Caco-2 (cell line): Measurements from ENCODE around the gene RAD51B. TPM values are rescaled to one million over a fixed set of nuclear protein-coding genes. Genes with fewer than 3 reads are reported as not detected.
A peak's percentile ranks its signal among the peaks of the same experiment; 100 is the strongest.

Source experiments
- BruUV-seq: library from RNA; stranded (reverse); fragments of 400-500 nt; replicated peaks from 2 replicates; lab custom pipeline; 2021; lab: Mats Ljungman, UMichigan
- CTCF ChIA-PET: fragments of 300-600 bp; sonication (Branson Sonifier 250); formaldehyde crosslinking; loops from one replicate; lab custom pipeline; 2022; ENCODE audit warnings: antibody characterized with exemption; lab: Charles Lee
- POLR2A ChIA-PET: fragments of 300-600 bp; sonication (Branson Sonifier 250); formaldehyde crosslinking; loops from one replicate; lab custom pipeline; 2022; ENCODE audit warnings: antibody characterized with exemption; lab: Charles Lee
- DNase-seq, 2 experiments: peaks; one replicate each; pipeline versions ENCODE4 v3.0.0 to v3.0.0-alpha.2; 2020 to 2022
- H3K27me3 ChIP-seq: replicated peaks from 2 replicates; pipeline ENCODE4 v1.6.0; 2011; ENCODE audit warnings: low read length; ENCODE audit not compliant: control insufficient read depth, insufficient read depth
- H3K36me3 ChIP-seq: 2 replicates; pipeline ENCODE4 v1.5.1; 2011; ENCODE audit warnings: low read length; ENCODE audit not compliant: control insufficient read depth, insufficient read depth
- H3K4me1 ChIP-seq: fragments of 250-450 bp; sonication (Bioruptor Pico); 2 replicates; pipeline ENCODE4 v1.5.1; 2020; ENCODE audit warnings: mild to moderate bottlenecking
- H3K4me3 ChIP-seq: 2 replicates; pipeline ENCODE4 v1.5.1; 2011; ENCODE audit warnings: low read depth, mild to moderate bottlenecking, control low read depth, low read length
- H3K9me3 ChIP-seq: fragments of 250-450 bp; sonication (Bioruptor Pico); 2 replicates; pipeline ENCODE4 v1.5.1; 2020; ENCODE audit warnings: mild to moderate bottlenecking, moderate library complexity
- H3K27ac Mint-ChIP-seq: one replicate; pipeline ENCODE4 v1.8.0; 2022; ENCODE audit warnings: mixed read lengths; ENCODE audit not compliant: unreplicated experiment
- H3K27me3 Mint-ChIP-seq: one replicate; pipeline ENCODE4 v1.8.0; 2022; ENCODE audit warnings: mixed read lengths; ENCODE audit not compliant: insufficient read depth, unreplicated experiment
- H3K36me3 Mint-ChIP-seq: one replicate; pipeline ENCODE4 v1.8.0; 2022; ENCODE audit warnings: mild to moderate bottlenecking, mixed read lengths; ENCODE audit not compliant: insufficient read depth, unreplicated experiment
- H3K4me1 Mint-ChIP-seq: one replicate; pipeline ENCODE4 v1.8.0; 2022; ENCODE audit warnings: low read depth, mixed read lengths; ENCODE audit not compliant: unreplicated experiment
- H3K4me3 Mint-ChIP-seq: one replicate; pipeline ENCODE4 v1.8.0; 2022; ENCODE audit warnings: mild to moderate bottlenecking, moderate library complexity, mixed read lengths; ENCODE audit not compliant: unreplicated experiment
- H3K9me3 Mint-ChIP-seq: one replicate; pipeline ENCODE4 v1.8.0; 2022; ENCODE audit warnings: mixed read lengths; ENCODE audit not compliant: unreplicated experiment
- intact Hi-C: fragments of 100-400 bp; cut with micrococcal nuclease; formaldehyde crosslinking; loops from one replicate; pipeline ENCODE4 v1.10.0; 2022; ENCODE audit not compliant: unreplicated experiment
- total RNA-seq: library from RNA; stranded (reverse); gene quantifications from 2 replicates; pipeline ENCODE4 v1.2.3, GENCODE V29; 2022
- TF ChIP-seq, protein P1 (sequence below), 2 experiments: fragments of 200-600 bp in 1 of 2; IDR thresholded peaks; 1 replicate in 1 of 2; 2 replicates in 1 of 2; pipeline versions ENCODE4 v1.5.1 to v1.8.0; 2011 to 2022; ENCODE audit warnings: antibody characterized with exemption in 1 of 2, control low read depth in 1 of 2, inconsistent platforms in 1 of 2, low read depth in 1 of 2, low read length in 1 of 2, mild to moderate bottlenecking in 1 of 2, moderate library complexity in 1 of 2; ENCODE audit not compliant: insufficient read depth in 1 of 2, severe bottlenecking in 1 of 2, unreplicated experiment in 1 of 2

RAD51B gene
- total RNA-seq, 1 experiment from 2014 or later = 16.7 TPM

DNA sequence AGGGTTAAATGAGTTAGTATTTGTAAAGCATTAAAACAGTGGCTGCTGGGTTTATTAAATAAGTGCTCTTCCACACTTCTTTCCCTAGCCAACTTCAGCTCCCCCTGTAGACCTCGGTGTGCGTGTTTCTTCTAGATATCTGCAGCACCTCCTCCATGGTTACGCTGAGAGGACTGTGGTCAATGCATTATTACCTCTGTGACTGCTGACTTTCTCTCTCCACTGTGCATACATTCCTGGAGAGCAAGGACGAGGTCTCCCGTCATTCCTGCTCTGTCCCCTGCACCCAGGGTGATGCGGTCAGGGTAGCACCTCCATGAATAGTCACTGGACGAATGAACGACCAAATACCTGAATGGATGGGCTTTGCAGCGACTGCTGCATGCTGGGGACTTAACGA, 928.7 kb downstream of the RAD51B start:
- H3K4me3 Mint-ChIP-seq = no peak overlapping the region
- H3K27ac Mint-ChIP-seq = peak overlapping the region; percentile 38
- Histone ChIP-seq H3K4me3 (no peak overlapping the region), H3K9me3 (no peaks in the 10 kb centered on the region), H3K36me3 (no peaks in the 10 kb centered on the region), H3K27me3 (no peaks in the 10 kb centered on the region), H3K4me1 (peaks cover 21% of the 10 kb centered on the region)
- peaks cover 28% of the 10 kb centered on the region for H3K4me1 Mint-ChIP-seq
- CTCF ChIA-PET = no interaction called here
- POLR2A ChIA-PET = no interaction called here
- no peak for DNase-seq
- intact Hi-C loops = no loop called here
- H3K9me3 Mint-ChIP-seq = no peaks in the 10 kb centered on the region
- no TSS peak for BruUV-seq
- TF ChIP-seq, protein P1, sequence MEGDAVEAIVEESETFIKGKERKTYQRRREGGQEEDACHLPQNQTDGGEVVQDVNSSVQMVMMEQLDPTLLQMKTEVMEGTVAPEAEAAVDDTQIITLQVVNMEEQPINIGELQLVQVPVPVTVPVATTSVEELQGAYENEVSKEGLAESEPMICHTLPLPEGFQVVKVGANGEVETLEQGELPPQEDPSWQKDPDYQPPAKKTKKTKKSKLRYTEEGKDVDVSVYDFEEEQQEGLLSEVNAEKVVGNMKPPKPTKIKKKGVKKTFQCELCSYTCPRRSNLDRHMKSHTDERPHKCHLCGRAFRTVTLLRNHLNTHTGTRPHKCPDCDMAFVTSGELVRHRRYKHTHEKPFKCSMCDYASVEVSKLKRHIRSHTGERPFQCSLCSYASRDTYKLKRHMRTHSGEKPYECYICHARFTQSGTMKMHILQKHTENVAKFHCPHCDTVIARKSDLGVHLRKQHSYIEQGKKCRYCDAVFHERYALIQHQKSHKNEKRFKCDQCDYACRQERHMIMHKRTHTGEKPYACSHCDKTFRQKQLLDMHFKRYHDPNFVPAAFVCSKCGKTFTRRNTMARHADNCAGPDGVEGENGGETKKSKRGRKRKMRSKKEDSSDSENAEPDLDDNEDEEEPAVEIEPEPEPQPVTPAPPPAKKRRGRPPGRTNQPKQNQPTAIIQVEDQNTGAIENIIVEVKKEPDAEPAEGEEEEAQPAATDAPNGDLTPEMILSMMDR (IDR thresholded peaks at IDR 0.05; ENCODE audit: insufficient read depth in 1 of 2, low read depth in 1 of 2, low read length in 1 of 2, severe bottlenecking in 1 of 2, unreplicated experiment in 1 of 2) = no peak
- H3K27me3 Mint-ChIP-seq = no peaks in the 10 kb centered on the region
- no peaks in the 10 kb centered on the region for H3K36me3 Mint-ChIP-seq

DNA sequence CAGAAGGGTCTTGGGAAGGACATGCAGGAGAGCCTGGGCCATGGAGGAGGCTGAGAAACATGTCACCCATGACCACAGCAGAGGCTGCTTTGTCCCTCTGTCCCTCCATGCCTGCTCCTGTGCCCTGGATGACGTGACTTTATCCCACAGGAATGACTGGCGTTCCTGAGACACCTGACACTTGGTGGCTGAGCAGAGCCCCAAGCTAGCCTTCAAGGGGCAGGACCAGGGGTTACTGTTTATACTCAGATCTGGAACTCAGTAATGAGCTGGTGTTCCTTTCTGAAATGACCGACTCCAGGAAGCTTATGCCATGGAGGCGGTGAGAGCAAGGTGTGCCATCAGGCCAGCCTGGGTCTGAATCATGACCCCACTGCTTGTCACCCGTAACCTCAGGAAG, 929.1 kb downstream of the RAD51B start:
- Mint-ChIP-seq H3K4me3 (no peak overlapping the region), H3K4me1 (peaks cover 28% of the 10 kb centered on the region), H3K36me3 (no peaks in the 10 kb centered on the region), H3K27ac (peak overlapping the region; percentile 38), H3K27me3 (no peaks in the 10 kb centered on the region), H3K9me3 (no peaks in the 10 kb centered on the region)
- intact Hi-C loops = no loop called here
- ChIA-PET POLR2A (interaction anchor here (1.3 kb wide), 1 partner anchor 45 kb away, joined by 4 read pairs; the partner anchor contains the start of gene ZFP36L1), CTCF (no interaction called here)
- Histone ChIP-seq H3K9me3 (no peaks in the 10 kb centered on the region), H3K4me1 (peaks cover 21% of the 10 kb centered on the region), H3K27me3 (no peaks in the 10 kb centered on the region), H3K36me3 (no peaks in the 10 kb centered on the region), H3K4me3 (no peak overlapping the region)
- no TSS peak for BruUV-seq
- TF ChIP-seq, protein P1 (IDR thresholded peaks at IDR 0.05; ENCODE audit: insufficient read depth in 1 of 2, low read depth in 1 of 2, low read length in 1 of 2, severe bottlenecking in 1 of 2, unreplicated experiment in 1 of 2) = no peak
- no peak for DNase-seq

DNA sequence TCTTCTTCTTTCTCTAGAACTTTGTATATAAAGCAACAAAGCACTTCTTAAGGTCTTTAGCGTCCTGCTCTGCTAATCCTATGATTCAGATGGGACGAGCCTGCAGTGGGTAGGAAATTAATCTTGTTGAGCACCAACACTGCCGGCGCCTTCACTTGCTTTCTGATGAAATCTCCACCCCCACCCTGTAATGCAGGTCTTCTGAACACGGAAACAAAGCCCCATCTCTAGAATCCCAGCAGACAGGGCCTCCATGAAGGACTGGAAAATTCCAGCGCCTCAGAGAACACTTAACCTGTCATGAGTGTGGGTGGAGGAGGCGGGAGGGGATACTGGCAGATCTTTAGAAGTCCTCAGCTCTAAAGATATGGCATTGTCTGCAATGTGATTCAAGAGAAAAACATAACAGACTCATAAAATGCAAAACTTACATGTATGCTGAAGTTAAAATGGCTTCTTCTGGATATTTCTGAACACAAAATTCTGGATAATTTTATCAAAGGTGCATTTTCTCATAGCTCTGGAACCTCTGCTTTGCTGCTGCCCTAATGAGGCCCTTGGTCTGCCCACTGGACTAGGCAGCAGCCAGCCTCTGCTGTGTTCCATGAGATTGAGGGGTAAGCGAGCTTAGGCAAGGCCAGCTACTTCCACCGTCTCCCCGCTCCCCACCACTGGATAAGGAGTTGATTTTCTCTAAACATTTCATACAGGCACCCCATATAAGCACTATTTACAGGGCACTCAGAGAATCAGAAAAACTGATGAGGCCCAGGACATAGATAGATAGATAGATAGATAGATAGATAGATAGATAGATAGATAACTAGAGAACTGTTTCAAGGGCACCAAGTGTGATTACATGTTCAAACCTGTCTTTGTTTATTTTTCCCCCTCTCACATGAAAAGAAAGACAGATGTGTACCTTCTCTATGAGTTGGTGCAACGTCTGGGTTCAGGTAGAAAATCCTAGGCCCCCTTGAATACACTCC, 930.2 kb downstream of the RAD51B start:
- no peak for DNase-seq
- TF ChIP-seq, protein P1 (IDR thresholded peaks at IDR 0.05; ENCODE audit: insufficient read depth in 1 of 2, low read depth in 1 of 2, low read length in 1 of 2, severe bottlenecking in 1 of 2, unreplicated experiment in 1 of 2) = no peak
- H3K36me3 Mint-ChIP-seq = no peaks in the 10 kb centered on the region
- H3K4me3 Mint-ChIP-seq = no peak overlapping the region
- Histone ChIP-seq H3K27me3 (no peaks in the 10 kb centered on the region), H3K4me1 (peaks cover 21% of the 10 kb centered on the region), H3K36me3 (no peaks in the 10 kb centered on the region; the same call in 1 of the 2 replicates), H3K4me3 (no peak overlapping the region), H3K9me3 (no peaks in the 10 kb centered on the region)
- intact Hi-C loops = no loop called here
- H3K9me3 Mint-ChIP-seq = no peaks in the 10 kb centered on the region
- ChIA-PET POLR2A (interaction anchor here (1.3 kb wide), 1 partner anchor 44 kb away, joined by 4 read pairs; the partner anchor contains the start of gene ZFP36L1), CTCF (interaction anchor here (0.6 kb wide), 1 partner anchor 77 kb away, joined by 3 read pairs; no protein-coding TSS in a partner anchor)
- H3K27me3 Mint-ChIP-seq = no peaks in the 10 kb centered on the region
- BruUV-seq = no TSS peak
- no peak overlapping the region for H3K27ac Mint-ChIP-seq
- peaks cover 26% of the 10 kb centered on the region for H3K4me1 Mint-ChIP-seq
